HepG2 (cell line): ENCODE measurements around the gene INTS1. TPM values are rescaled to one million over a fixed set of nuclear protein-coding genes. Genes with fewer than 3 reads are reported as not detected.

Experiments used
- ATAC-seq: fragments of 200-7000 bp; cut with Tn5 transposase; 3 replicates; pipeline ENCODE4 v1.9.1; 2020; ENCODE audit warnings: mild to moderate bottlenecking, moderate library complexity
- BruUV-seq: library from RNA; stranded (reverse); fragments of 400-500 nt; replicated peaks from 2 replicates; lab custom pipeline; 2021; lab: Mats Ljungman, UMichigan
- CTCF ChIA-PET: fragments of 300-600 bp; formaldehyde crosslinking; extraction: SDS; loops from one replicate; lab custom pipeline; 2021; ENCODE audit warnings: low total read pairs, inconsistent platforms, low intra/inter-chr PET ratio; lab: Yijun Ruan, JAX
- POLR2A ChIA-PET: fragments of 350-600 bp; sonication (Branson Sonifier 250); formaldehyde crosslinking; loops from one replicate; lab custom pipeline; 2020; ENCODE audit warnings: antibody characterized with exemption, inconsistent platforms; lab: Yijun Ruan, JAX
- DNase-seq: peaks from one replicate; pipeline ENCODE4 v3.0.0-alpha.2; 2015; ENCODE audit warnings: low spot score
- FAIRE-seq: peaks from 3 replicates; lab custom pipeline; 2011; peaks lifted over from hg19 to GRCh38; lab: Jason Lieb, UNC
- H2AFZ ChIP-seq: one replicate; pipeline ENCODE4 v1.6.1; 2011; ENCODE audit warnings: low read length, inconsistent platforms
- H3K27ac ChIP-seq: fragments of 300-600 bp; 3 replicates; pipeline ENCODE4 v1.8.0; 2011; ENCODE audit warnings: mixed run types, mild to moderate bottlenecking, mixed read lengths, low read length, inconsistent platforms; ENCODE audit not compliant: insufficient read depth; ENCODE audit errors: extremely low read length
- H3K27me3 ChIP-seq, 2 experiments: fragments of 200-600 bp in 1 of 2; 2 replicates in 1 of 2; 3 replicates in 1 of 2; pipeline versions ENCODE4 v1.6.0 to v1.8.0; 2011; ENCODE audit warnings: low read length in 2 of 2, mild to moderate bottlenecking in 2 of 2, moderate library complexity in 2 of 2, inconsistent platforms in 1 of 2; ENCODE audit not compliant: insufficient read depth in 2 of 2, control insufficient read depth in 1 of 2
- H3K36me3 ChIP-seq, 2 experiments: fragments of 200-600 bp in 1 of 2; replicated peaks in 1 of 2; 2 replicates in 1 of 2; 3 replicates in 1 of 2; pipeline versions ENCODE4 v1.5.1 to v1.8.0; 2011; ENCODE audit warnings: low read length in 2 of 2, inconsistent platforms in 1 of 2; ENCODE audit not compliant: insufficient read depth in 2 of 2, control insufficient read depth in 1 of 2
- H3K4me1 ChIP-seq: 2 replicates; pipeline ENCODE4 v1.5.1; 2012; ENCODE audit warnings: low read length, inconsistent platforms; ENCODE audit not compliant: insufficient read depth
- H3K4me2 ChIP-seq: 2 replicates; pipeline ENCODE4 v1.6.0; 2011; ENCODE audit warnings: low read depth, low read length, inconsistent platforms
- H3K4me3 ChIP-seq, 3 experiments: fragments of 200-600 bp in 1 of 3; sonication (generic), shearing (Covaris generic) in 1 of 3; replicated peaks in 1 of 3; 2 replicates each; pipeline ENCODE4 v1.5.1; 2011 to 2016; ENCODE audit warnings: low read length in 3 of 3, inconsistent platforms in 2 of 3, low read depth in 2 of 3, mild to moderate bottlenecking in 2 of 3, control low read depth in 1 of 3, mixed read lengths in 1 of 3; ENCODE audit not compliant: insufficient read depth in 1 of 3
- H3K79me2 ChIP-seq: one replicate; pipeline ENCODE4 v1.6.1; 2011; ENCODE audit warnings: low read length, inconsistent platforms; ENCODE audit not compliant: insufficient read depth
- H3K9ac ChIP-seq: 2 replicates; pipeline ENCODE4 v1.6.0; 2011; ENCODE audit warnings: mild to moderate bottlenecking, low read depth, low read length, inconsistent platforms; ENCODE audit not compliant: insufficient read depth
- H3K9me3 ChIP-seq: 2 replicates; pipeline ENCODE4 v1.5.1; 2012; ENCODE audit warnings: mild to moderate bottlenecking, low read length
- H4K20me1 ChIP-seq: 2 replicates; pipeline ENCODE4 v1.6.0; 2011; ENCODE audit warnings: inconsistent platforms, mild to moderate bottlenecking, low read length, moderate library complexity; ENCODE audit not compliant: insufficient read depth
- ASH2L ChIP-seq: fragments of 300-600, 200-600 bp; sonication (generic); IDR thresholded peaks from 2 replicates; pipeline ENCODE4 v1.7.0; 2017; ENCODE audit warnings: low read depth, mild to moderate bottlenecking, moderate library complexity, mixed read lengths, low read length; ENCODE audit not compliant: insufficient read length
- FOXO1 ChIP-seq: sonication (generic); formaldehyde crosslinking; IDR thresholded peaks from 2 replicates; pipeline ENCODE4 v1.4.0; 2020; ENCODE audit warnings: missing genetic modification reagents
- FOXP4 ChIP-seq: sonication (generic); formaldehyde crosslinking; IDR thresholded peaks from 2 replicates; pipeline ENCODE4 v1.4.0; 2020; ENCODE audit warnings: missing genetic modification reagents
- HMG20A ChIP-seq: IDR thresholded peaks from 2 replicates; pipeline ENCODE4 v1.6.1; 2016; ENCODE audit warnings: borderline replicate concordance
- MAF1 ChIP-seq: sonication (generic); formaldehyde crosslinking; IDR thresholded peaks from 2 replicates; pipeline ENCODE4 v1.5.0; 2020; ENCODE audit warnings: missing genetic modification reagents, borderline replicate concordance
- MXI1 ChIP-seq: IDR thresholded peaks from 3 replicates; pipeline ENCODE4 v1.6.1; 2012; ENCODE audit warnings: low read depth, low read length, inconsistent platforms, borderline replicate concordance
- NFE2L2 ChIP-seq: fragments of 150-350 bp; IDR thresholded peaks from 2 replicates; pipeline ENCODE4 v1.6.1; 2014; ENCODE audit warnings: low read length
- PATZ1 ChIP-seq: sonication (generic); formaldehyde crosslinking; IDR thresholded peaks from 2 replicates; pipeline ENCODE4 v1.4.0; 2020; ENCODE audit warnings: missing genetic modification reagents
- PAWR ChIP-seq: sonication (generic); formaldehyde crosslinking; IDR thresholded peaks from 2 replicates; pipeline ENCODE4 v1.4.0; 2020; ENCODE audit warnings: missing genetic modification reagents, mild to moderate bottlenecking, borderline replicate concordance
- TSC22D2 ChIP-seq: sonication (generic); formaldehyde crosslinking; IDR thresholded peaks from 2 replicates; pipeline ENCODE4 v1.5.1; 2020; ENCODE audit warnings: missing genetic modification reagents, mild to moderate bottlenecking, borderline replicate concordance
- ZNF121 ChIP-seq: sonication (generic); formaldehyde crosslinking; IDR thresholded peaks from 2 replicates; pipeline ENCODE4 v1.5.0; 2020; ENCODE audit warnings: mild to moderate bottlenecking, missing genetic modification reagents
- ZNF496 ChIP-seq: sonication (generic); formaldehyde crosslinking; IDR thresholded peaks from 2 replicates; pipeline ENCODE4 v1.8.1; 2023; ENCODE audit warnings: mild to moderate bottlenecking, moderate library complexity, missing genetic modification reagents; ENCODE audit not compliant: insufficient replicate concordance
- ZNF614 ChIP-seq: IDR thresholded peaks from 2 replicates; pipeline ENCODE4 v1.6.1; 2018; ENCODE audit warnings: missing biosample characterization, missing genetic modification reagents, inconsistent platforms, borderline replicate concordance
- ZNF687 ChIP-seq: sonication (generic); formaldehyde crosslinking; IDR thresholded peaks from 2 replicates; pipeline ENCODE4 v1.5.1; 2020; ENCODE audit warnings: mild to moderate bottlenecking, missing genetic modification reagents, moderate library complexity
- ZSCAN21 ChIP-seq: sonication (generic); formaldehyde crosslinking; IDR thresholded peaks from 2 replicates; pipeline ENCODE4 v1.8.0; 2022; ENCODE audit warnings: mild to moderate bottlenecking, missing genetic modification reagents, moderate library complexity, borderline replicate concordance
- whole genome bisulfite sequencing: methylation state at CpG from one replicate; pipeline ENCODE4 v1.1.6; 2017; ENCODE audit warnings: low lambda C conversion rate; 5-methylcytosine and 5-hydroxymethylcytosine counted together
- in situ Hi-C: cut with HindIII; loops from 2 replicates; pipeline ENCODE4 v1.10.0; 2017; ENCODE audit warnings: low pct_unique_long_range_greater_than_20kb; ENCODE audit not compliant: extremely low pct_ligation_motif_present
- intact Hi-C: fragments of 100-400 bp; cut with micrococcal nuclease; formaldehyde crosslinking; loops from one replicate; pipeline ENCODE4 v1.10.0; 2022; ENCODE audit not compliant: unreplicated experiment
- polyA plus RNA-seq, 8 experiments: library from polyadenylated mRNA; depleted of rRNA in 3 of 8; stranded (reverse) in 7 of 8; unstranded in 1 of 8; fragments of >200 nt; fragmentation: Illumina TruSeq in 4 of 8; extraction: Trizol in 4 of 8; gene quantifications; 2 replicates each; pipeline versions ENCODE4 v1.2.1 to v1.2.3, GENCODE V29; 2011 to 2016; ENCODE audit warnings: low read depth in 4 of 8, missing spikeins in 1 of 8, mixed read lengths in 1 of 8; ENCODE audit not compliant: insufficient read depth in 1 of 8
- total RNA-seq, 5 experiments: library from RNA; depleted of rRNA; stranded (reverse); fragments of >200 nt; fragmentation: Illumina TruSeq; extraction: Trizol; gene quantifications; 2 replicates each; pipeline ENCODE4 v1.2.3, GENCODE V29; 2016; ENCODE audit warnings: low read depth in 1 of 5

Gene INTS1
- total and polyA plus RNA-seq, 2 of the 13 experiments (the other 11 are each of a cell fraction or from before 2014, with no cell fraction given): 13.7 to 29.0 TPM

GRCh38 chr7:1515509-1515967, 11.3 kb upstream of the INTS1 start (continued):
- peak; percentile 75 for TF ChIP-seq ZNF687 (CRISPR knock-in tag)
- peak; percentile 79 for TF ChIP-seq FOXO1
- TF ChIP-seq HMG20A (CRISPR knock-in tag): peak; percentile 66; the same call in 1 of the 2 replicates
- peak; percentile 91 for TF ChIP-seq FOXP4
- TF ChIP-seq, all 625 proteins: peak for 166; not testable (repeated sequence) for 459

GRCh38 chr7:1514995-1515401, 10.8 kb upstream of the INTS1 start:
- Histone ChIP-seq H4K20me1 (no peaks in the 10 kb centered on the region), H3K4me1 (peaks cover 80% of the 10 kb centered on the region), H3K36me3 (no peaks in the 10 kb centered on the region), H3K9ac (0 out of 2 replicates have a peak overlapping the region, but pooled peaks have one; percentile 3), H2AFZ (no peak overlapping the region), H3K27me3 (no peaks in the 10 kb centered on the region; a peak in 1 of 5 replicates), H3K9me3 (no peaks in the 10 kb centered on the region), H3K27ac (no peak overlapping the region), H3K4me3 (peak overlapping the region in 1 of 3 experiments; percentile 16; a peak in 1 of 6 replicates), H3K79me2 (no peaks in the 10 kb centered on the region), H3K4me2 (peak overlapping the region; percentile 49; the same call in 1 of the 2 replicates)
- ChIA-PET CTCF (no interaction called here), POLR2A (interaction anchor here (1.2 to 2.0 kb wide), 3 partner anchors 8 to 41 kb away, joined by 4 to 21 read pairs (median 12); partner anchors contain the start of gene TMEM184A)
- ATAC-seq (no peak), FAIRE-seq (no peak), DNase-seq (no peak)
- BruUV-seq: no TSS peak
- WGBS: 19% methylated on average over 4 of the region's 4 CpGs
- intact Hi-C loops: no loop called here
- in situ Hi-C loops: no loop called here
- TF ChIP-seq ASH2L (no peak), ZNF614 (CRISPR knock-in tag) (no peak), NFE2L2 (peak; percentile 67; the same call in 1 of the 2 replicates), MAF1 (no peak), MXI1 (no peak), PAWR (no peak), ZSCAN21 (CRISPR knock-in tag) (no peak), TSC22D2 (CRISPR knock-in tag) (no peak), PATZ1 (CRISPR knock-in tag) (no peak), ZNF121 (CRISPR knock-in tag) (peak; percentile 63), ZNF496 (CRISPR knock-in tag) (no peak)
